Heart right ventricle (tissue), 16 donors: ENCODE results near the gene ZNF668. TPM values are rescaled to one million over a fixed set of nuclear protein-coding genes. Genes with fewer than 3 reads are reported as not detected.
"Not testable (repeated sequence)": the region's sequence is repeated elsewhere in the genome, so short reads cannot be mapped to it uniquely, and the experiment has no call there.

Experiments
- ATAC-seq, 8 donors: fragments of 200-7000 bp; cut with Tn5 transposase; one replicate each; pipeline ENCODE4 v1.9.1; 2020; ENCODE audit warnings: mild to moderate bottlenecking in 8 of 8, moderate library complexity in 8 of 8, moderate number of reproducible peaks in 1 of 8
- DNase-seq, 2 donors: peaks; one replicate each; pipeline ENCODE4 v3.0.0-alpha.2; 2020
- H3K27ac ChIP-seq, 10 donors: fragments of 200-600 bp; sonication (generic) in 2 of 10; one replicate each; pipeline versions ENCODE4 v1.5.0 to v1.8.0; 2020 to 2022; ENCODE audit warnings: mild to moderate bottlenecking in 3 of 10
- H3K27me3 ChIP-seq, 7 donors: fragments of 200-600 bp; one replicate each; pipeline ENCODE4 v1.8.0; 2021 to 2022; ENCODE audit warnings: mild to moderate bottlenecking in 2 of 7
- H3K36me3 ChIP-seq, 9 donors: fragments of 200-600 bp; sonication (generic) in 1 of 9; one replicate each; pipeline versions ENCODE4 v1.5.0 to v1.8.0; 2020 to 2022; ENCODE audit warnings: mild to moderate bottlenecking in 2 of 9
- H3K4me1 ChIP-seq, 9 donors: fragments of 200-600 bp; sonication (generic) in 1 of 9; one replicate each; pipeline versions ENCODE4 v1.5.0 to v1.8.0; 2020 to 2022; ENCODE audit warnings: mild to moderate bottlenecking in 4 of 9
- H3K4me3 ChIP-seq, 10 donors: fragments of 200-600 bp; sonication (generic) in 2 of 10; one replicate each; pipeline versions ENCODE4 v1.5.0 to v1.8.0; 2020 to 2022; ENCODE audit warnings: mild to moderate bottlenecking in 7 of 10, moderate library complexity in 2 of 10
- H3K9me3 ChIP-seq, 11 donors: fragments of 200-600 bp in 10 of 11; sonication (generic) in 2 of 11; one replicate each; pipeline versions ENCODE4 v1.5.0 to v1.8.0; 2013 to 2022; ENCODE audit warnings: mild to moderate bottlenecking in 2 of 11, control low read depth in 1 of 11, moderate library complexity in 1 of 11
- WGBS, 2 donors: extraction: QIAGEN DNeasy Blood & Tissue Kit; methylation state at CpG; one replicate each; pipeline ENCODE4 v1.1.7; 2013; ENCODE audit warnings: inconsistent platforms in 1 of 2; 5-methylcytosine and 5-hydroxymethylcytosine counted together
- intact Hi-C, 10 donors: fragments of 100-400 bp; cut with DNase I; formaldehyde crosslinking; loops; one replicate each; pipeline versions ENCODE4 v1.11.1 to v1.14.2; 2022
- polyA plus RNA-seq, 2 donors: library from polyadenylated mRNA; stranded (reverse); fragments of 200-250 nt; gene quantifications; one replicate each; pipeline ENCODE4 v1.2.3, GENCODE V29; 2013
- total RNA-seq, 10 donors: library from RNA; stranded (reverse); fragmentation: NEBNext Ultra II Directional in 3 of 10; extraction: Animal tissue kit (Norgen Biotek cat#: 25700) in 3 of 10; gene quantifications; one replicate each; pipeline versions ENCODE4 v1.2.1 to v1.2.4, GENCODE V29; 2021 to 2023
- TF ChIP-seq, protein P1 (sequence below), 9 donors: fragments of 200-600 bp; sonication (generic) in 2 of 9; IDR thresholded peaks; one replicate each; pipeline versions ENCODE4 v1.5.0 to v1.8.0; 2021 to 2022; ENCODE audit warnings: antibody characterized with exemption in 9 of 9, mild to moderate bottlenecking in 5 of 9, moderate library complexity in 1 of 9
- donor health status: Arrhythmogenic right ventricular cardiomyopathy.
- donor health status: ischemic (EF 13 %, LVEDD 7.1; RV severe dilation, severe dysfunction).
- donor health status: healthy with polysubstance abuse.
- donor health status: DM: no; HTN: yes; CAD: no.
- donor health status: DM: no; HTN: no; CAD: no.
- donor health status: ischemic (EF 25% LVEDD 6.9; RV normal size, moderate dysfunction).
- donor health status: ischemic (EF 25% LVEDD 5.7; RV mildly dilated, moderate dysfunction).
- donor health status: healthy.
- donor health status: DM: yes; HTN: yes; CAD: no.
- donor health status: Ischemic cardiomyopathy.
- donor health status: ischemic (EF 35%, LVEDD 5.7; RV mildly dilated, moderate dysfunction).
- donor health status: nonischemic (EF 11% LVEDD 7.7; RV severe dilation, severe dysfunction).
- donor health status: DM: yes; HTN: yes; CAD: no.
- donor health status: PGD.
- donor health status: ischemic (EF 29% LVEDD 5.4; RV normal size, mild dysfunction).
- donor health status: nonischemic (EF 23%, LVEDD 6.1; RV moderate dilation, normal function).

ZNF668 gene
- total and polyA plus RNA-seq, 12 donors: 3.6 to 8.2 (median 4.9) TPM

DNA sequence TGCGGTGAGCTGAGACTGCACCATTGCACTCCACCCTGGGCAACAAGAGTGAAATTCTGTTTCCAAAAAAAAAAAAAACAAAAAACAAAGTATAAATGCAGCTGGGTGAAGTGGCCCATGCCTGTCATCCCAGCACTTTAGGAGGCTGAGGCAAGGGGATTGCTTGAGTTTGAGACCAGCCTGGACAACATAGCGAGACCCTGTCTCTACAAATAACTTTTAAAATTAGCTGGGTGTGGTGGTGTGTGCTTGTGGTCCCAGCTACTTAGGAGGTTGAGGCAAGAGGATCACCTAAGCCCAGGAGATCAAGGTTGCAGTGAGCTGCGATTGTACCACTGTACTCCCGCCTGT lies 50.8 kb downstream of the ZNF668 start:
- DNase-seq (no peak), ATAC-seq (peak in 1 of 8 donors; percentile 22)
- WGBS, 2 donors: 88 to 91% methylated on average over 4 of the region's 4 CpGs
- no peak overlapping the region for H3K4me3 ChIP-seq
- intact Hi-C loops: no loop called here
- H3K27me3 ChIP-seq: no peaks in the 10 kb centered on the region
- no peaks in the 10 kb centered on the region for H3K36me3 ChIP-seq
- no peaks in the 10 kb centered on the region for H3K9me3 ChIP-seq
- peak overlapping the region in 2 of 10 donors; percentile 5 to 46 for H3K27ac ChIP-seq
- TF ChIP-seq, protein P1, sequence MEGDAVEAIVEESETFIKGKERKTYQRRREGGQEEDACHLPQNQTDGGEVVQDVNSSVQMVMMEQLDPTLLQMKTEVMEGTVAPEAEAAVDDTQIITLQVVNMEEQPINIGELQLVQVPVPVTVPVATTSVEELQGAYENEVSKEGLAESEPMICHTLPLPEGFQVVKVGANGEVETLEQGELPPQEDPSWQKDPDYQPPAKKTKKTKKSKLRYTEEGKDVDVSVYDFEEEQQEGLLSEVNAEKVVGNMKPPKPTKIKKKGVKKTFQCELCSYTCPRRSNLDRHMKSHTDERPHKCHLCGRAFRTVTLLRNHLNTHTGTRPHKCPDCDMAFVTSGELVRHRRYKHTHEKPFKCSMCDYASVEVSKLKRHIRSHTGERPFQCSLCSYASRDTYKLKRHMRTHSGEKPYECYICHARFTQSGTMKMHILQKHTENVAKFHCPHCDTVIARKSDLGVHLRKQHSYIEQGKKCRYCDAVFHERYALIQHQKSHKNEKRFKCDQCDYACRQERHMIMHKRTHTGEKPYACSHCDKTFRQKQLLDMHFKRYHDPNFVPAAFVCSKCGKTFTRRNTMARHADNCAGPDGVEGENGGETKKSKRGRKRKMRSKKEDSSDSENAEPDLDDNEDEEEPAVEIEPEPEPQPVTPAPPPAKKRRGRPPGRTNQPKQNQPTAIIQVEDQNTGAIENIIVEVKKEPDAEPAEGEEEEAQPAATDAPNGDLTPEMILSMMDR (IDR thresholded peaks at IDR 0.05): no peak
- peaks cover 0 to 12% (median 0%) of the 10 kb centered on the region in 9 donors for H3K4me1 ChIP-seq

GRCh38 chr16:31022544-31023251 lies 51.3 kb downstream of the ZNF668 start:
- TF ChIP-seq, protein P1 (IDR thresholded peaks at IDR 0.05): no peak
- 66 to 75% methylated on average over 12 of the region's 12 CpGs for WGBS, 2 donors
- DNase-seq: no peak
- H3K27me3 ChIP-seq: peaks cover 0 to under 1% (median 0%) of the 10 kb centered on the region in 7 donors
- peaks cover 0 to 12% (median 0%) of the 10 kb centered on the region in 9 donors for H3K4me1 ChIP-seq
- H3K36me3 ChIP-seq: no peaks in the 10 kb centered on the region
- H3K4me3 ChIP-seq: no peak overlapping the region
- ATAC-seq: peak in 1 of 8 donors; percentile 52
- H3K9me3 ChIP-seq: no peaks in the 10 kb centered on the region
- intact Hi-C loops: no loop called here
- peak overlapping the region in 5 of 10 donors; percentile 5 to 51 (median 37) for H3K27ac ChIP-seq

DNA sequence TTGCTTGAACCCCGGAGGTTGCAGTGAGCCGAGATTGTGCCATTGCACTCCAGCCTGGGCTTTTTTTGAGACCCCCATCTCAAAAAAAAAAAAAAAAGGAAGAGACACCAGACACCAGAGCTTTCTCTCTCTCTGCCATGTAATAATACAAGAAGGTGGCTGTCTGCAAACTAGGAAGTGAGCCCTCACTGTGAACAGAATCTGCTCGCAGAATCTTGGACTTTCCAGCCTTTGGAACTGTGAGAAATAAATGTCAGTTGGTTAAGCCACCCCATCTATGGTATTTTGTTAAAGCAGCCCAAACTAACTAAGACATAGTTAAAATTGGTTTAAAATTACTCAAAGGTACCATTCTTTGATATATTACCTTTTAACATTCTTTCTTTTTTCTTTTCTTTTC lies 53.5 kb downstream of the ZNF668 start:
- no peak for DNase-seq
- Histone ChIP-seq H3K4me3 (no peak overlapping the region), H3K4me1 (peaks cover 0 to 9% (median 0%) of the 10 kb centered on the region in 9 donors), H3K27ac (no peak overlapping the region), H3K9me3 (no peaks in the 10 kb centered on the region), H3K27me3 (peaks cover 0 to 12% (median 0%) of the 10 kb centered on the region in 7 donors), H3K36me3 (no peaks in the 10 kb centered on the region)
- intact Hi-C loops: no loop called here
- 93 to 94% methylated on average over 3 of the region's 3 CpGs for WGBS, 2 donors
- TF ChIP-seq, protein P1 (IDR thresholded peaks at IDR 0.05): no peak
- no peak for ATAC-seq

GRCh38 chr16:31017756-31018155 lies 56.3 kb downstream of the ZNF668 start:
- H3K4me3 ChIP-seq, intact Hi-C loops, ATAC-seq, H3K36me3 ChIP-seq, H3K27ac ChIP-seq, H3K4me1 ChIP-seq, H3K9me3 ChIP-seq, DNase-seq: not testable (repeated sequence)
- peaks cover 0 to 29% (median 4%) of the 10 kb centered on the region in 7 donors for H3K27me3 ChIP-seq
- 92 to 93% methylated on average over 10 of the region's 10 CpGs for whole genome bisulfite sequencing, 2 donors

DNA sequence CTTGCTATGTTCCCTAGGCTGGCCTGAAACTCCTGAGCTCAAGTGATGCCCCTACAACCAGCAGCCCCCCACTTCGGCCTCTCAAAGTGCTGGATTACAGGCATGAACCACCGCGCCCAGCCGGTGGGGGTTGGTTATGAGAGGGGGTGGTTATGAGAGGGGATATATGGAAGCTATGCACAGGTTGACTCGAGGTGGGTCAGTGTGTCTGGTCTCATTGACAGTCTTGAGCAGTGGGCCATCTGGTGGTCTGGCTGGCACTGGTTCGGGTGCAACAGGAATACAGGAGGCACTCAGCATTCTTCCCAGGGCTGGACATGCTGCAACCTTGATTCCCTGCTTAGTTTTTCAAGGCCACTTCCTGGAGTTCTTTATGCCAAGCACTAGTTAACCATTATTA lies 58.0 kb downstream of the ZNF668 start:
- no peak for DNase-seq
- H3K4me3 ChIP-seq: no peak overlapping the region
- intact Hi-C loops: no loop called here
- H3K9me3 ChIP-seq: no peaks in the 10 kb centered on the region
- H3K36me3 ChIP-seq: no peaks in the 10 kb centered on the region
- peaks cover 9 to 44% (median 18%) of the 10 kb centered on the region in 7 donors for H3K27me3 ChIP-seq
- no peak for ATAC-seq
- TF ChIP-seq, protein P1 (IDR thresholded peaks at IDR 0.05): no peak
- H3K27ac ChIP-seq: no peak overlapping the region
- H3K4me1 ChIP-seq: peaks cover 0 to 1% (median 0%) of the 10 kb centered on the region in 9 donors
- WGBS, 2 donors: 63 to 68% methylated on average over 6 of the region's 6 CpGs

DNA sequence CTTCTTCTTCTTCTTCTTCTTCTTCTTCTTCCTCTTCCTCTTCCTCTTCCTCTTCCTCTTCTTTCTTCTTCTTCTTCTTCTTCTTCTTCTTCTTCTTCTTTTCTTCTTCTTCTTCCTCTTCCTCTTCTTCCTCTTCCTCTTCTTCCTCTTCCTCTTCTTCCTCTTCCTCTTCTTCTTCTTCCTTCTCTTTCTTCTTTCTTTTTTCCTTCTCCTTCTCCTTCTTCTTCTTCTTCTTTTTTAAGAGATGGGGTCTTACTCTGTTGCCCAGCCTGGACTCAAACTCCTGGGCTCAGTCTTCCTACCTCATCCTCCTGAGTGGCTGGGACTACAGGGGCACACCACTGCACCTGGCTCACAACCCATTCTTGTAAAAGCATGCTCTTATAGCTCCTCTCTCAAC lies 60.7 kb downstream of the ZNF668 start:
- DNase-seq, H3K27ac ChIP-seq, intact Hi-C loops, H3K9me3 ChIP-seq, H3K4me3 ChIP-seq, ATAC-seq, H3K4me1 ChIP-seq, H3K36me3 ChIP-seq: not testable (repeated sequence)
- H3K27me3 ChIP-seq: peaks cover 20 to 68% (median 43%) of the 10 kb centered on the region in 7 donors

DNA sequence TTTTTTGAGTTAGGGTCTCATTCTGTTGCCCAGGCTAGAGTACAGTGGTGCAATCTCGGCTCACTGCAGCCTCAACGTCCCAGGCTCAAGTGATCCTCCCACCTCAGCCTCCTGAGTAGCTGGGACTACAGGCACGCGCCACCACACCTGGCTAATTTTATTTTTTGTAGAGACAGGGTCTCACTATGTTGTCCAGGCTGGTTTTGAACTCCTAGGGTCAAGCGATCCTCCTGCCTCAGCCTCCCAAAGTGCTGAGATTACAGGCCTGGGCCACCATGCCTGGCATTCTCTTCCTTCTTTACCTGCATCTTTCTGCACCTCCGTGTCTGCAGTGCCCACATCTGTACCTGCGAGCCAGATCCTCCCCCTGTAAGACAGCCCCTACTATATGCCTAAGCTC lies 62.2 kb downstream of the ZNF668 start:
- H3K27me3 ChIP-seq: peaks cover 20 to 82% (median 55%) of the 10 kb centered on the region in 7 donors
- intact Hi-C loops, H3K4me3 ChIP-seq, H3K9me3 ChIP-seq, H3K4me1 ChIP-seq, H3K36me3 ChIP-seq, ATAC-seq, H3K27ac ChIP-seq, DNase-seq: not testable (repeated sequence)
- WGBS, 2 donors: 81 to 82% methylated on average over 7 of the region's 7 CpGs
